Adipocyte (in vitro differentiated cells): ENCODE results near the gene SNCG.

ENCODE experiments used
- DNase-seq: peaks from one replicate; pipeline ENCODE4 v3.0.0-alpha.2; 2015; ENCODE audit warnings: low read depth
- H3K27me3 ChIP-seq: replicated peaks from 2 replicates; pipeline ENCODE4 v1.7.0; 2013; ENCODE audit warnings: mild to moderate bottlenecking, low read length, moderate library complexity; ENCODE audit not compliant: control insufficient read depth, insufficient read depth
- H3K36me3 ChIP-seq: 2 replicates; pipeline ENCODE4 v1.7.0; 2013; ENCODE audit warnings: low read length, mild to moderate bottlenecking, moderate library complexity; ENCODE audit not compliant: control insufficient read depth, insufficient read depth, severe bottlenecking
- H3K4me1 ChIP-seq: 2 replicates; pipeline ENCODE4 v1.7.0; 2013; ENCODE audit warnings: mild to moderate bottlenecking, low read length, moderate library complexity; ENCODE audit not compliant: control insufficient read depth, insufficient read depth
- H3K4me3 ChIP-seq: 2 replicates; pipeline ENCODE4 v1.7.0; 2013; ENCODE audit warnings: mild to moderate bottlenecking, low read length, moderate library complexity
- H3K9ac ChIP-seq: 2 replicates; pipeline ENCODE4 v1.7.0; 2013; ENCODE audit warnings: mild to moderate bottlenecking, low read length, moderate library complexity
- H3K9me3 ChIP-seq: 2 replicates; pipeline ENCODE4 v1.7.0; 2013; ENCODE audit warnings: mild to moderate bottlenecking, low read length, moderate library complexity; ENCODE audit not compliant: control insufficient read depth

Gene SNCG

GRCh38 chr10:86956848-86957448 lies 1.5 kb upstream of the SNCG start:
- H3K4me3 ChIP-seq: no peak overlapping the region
- DNase-seq: no peak
- H3K4me1 ChIP-seq: peaks cover 58% of the 10 kb centered on the region
- H3K36me3 ChIP-seq: no peaks in the 10 kb centered on the region
- H3K9me3 ChIP-seq: peaks cover 3% of the 10 kb centered on the region
- H3K27me3 ChIP-seq: no peaks in the 10 kb centered on the region
- H3K9ac ChIP-seq: peak overlapping the region; percentile 2

GRCh38 chr10:86957471-86958115 lies 806 bp upstream of the SNCG start, which contains the start of gene MMRN2:
Gene MMRN2, minus strand, starts transcription at chr10:86957615. Its CDS starts 74 bp downstream, at chr10:86957541.
- no peak for DNase-seq
- H3K36me3 ChIP-seq: no peaks in the 10 kb centered on the region
- peak within 1 kb of the TSS; percentile 78 for H3K4me3 ChIP-seq
- no peaks in the 10 kb centered on the region for H3K9me3 ChIP-seq
- peaks cover 58% of the 10 kb centered on the region for H3K4me1 ChIP-seq
- no peaks in the 10 kb centered on the region for H3K27me3 ChIP-seq
- peak within 1 kb of the TSS; percentile 80 for H3K9ac ChIP-seq

GRCh38 chr10:86958901-86959736 lies 720 bp downstream of the SNCG start:
- no peaks in the 10 kb centered on the region for H3K27me3 ChIP-seq

GRCh38 chr10:86959737-86960002 lies 1.3 kb downstream of the SNCG start:
- Histone ChIP-seq H3K9me3 (no peaks in the 10 kb centered on the region), H3K36me3 (no peaks in the 10 kb centered on the region), H3K4me1 (peaks cover 43% of the 10 kb centered on the region), H3K27me3 (no peaks in the 10 kb centered on the region), H3K4me3 (peak overlapping the region; percentile 78), H3K9ac (peak overlapping the region; percentile 80)
- no peak for DNase-seq

More at GRCh38 chr10:86958901-86959736, 720 bp downstream of the SNCG start:
- Histone ChIP-seq H3K9me3 (no peaks in the 10 kb centered on the region), H3K36me3 (no peaks in the 10 kb centered on the region), H3K4me1 (peaks cover 49% of the 10 kb centered on the region), H3K4me3 (peak overlapping the region; percentile 78), H3K9ac (peak overlapping the region; percentile 80)
- peak; percentile 62 for DNase-seq

- H3K27me3 ChIP-seq: no peaks in the 10 kb centered on the region
- peak; percentile 81 for DNase-seq
- no peaks in the 10 kb centered on the region for H3K9me3 ChIP-seq
- peak overlapping the region; percentile 80 for H3K9ac ChIP-seq
- H3K4me1 ChIP-seq: peaks cover 38% of the 10 kb centered on the region
- peak overlapping the region; percentile 78 for H3K4me3 ChIP-seq
- no peaks in the 10 kb centered on the region for H3K36me3 ChIP-seq
Measured at GRCh38 chr10:86960003-86960862, 1.8 kb downstream of the SNCG start.

- no peaks in the 10 kb centered on the region for H3K9me3 ChIP-seq
- no peak for DNase-seq
- H3K4me1 ChIP-seq: peaks cover 37% of the 10 kb centered on the region
- no peaks in the 10 kb centered on the region for H3K36me3 ChIP-seq
- H3K4me3 ChIP-seq: no peak overlapping the region
- peak overlapping the region; percentile 15 for H3K9ac ChIP-seq
- H3K27me3 ChIP-seq: no peaks in the 10 kb centered on the region
Measured at GRCh38 chr10:86960863-86961434, 2.5 kb downstream of the SNCG start.

- H3K4me1 ChIP-seq: peaks cover 42% of the 10 kb centered on the region
- DNase-seq: no peak
- no peak overlapping the region for H3K4me3 ChIP-seq
- peak overlapping the region; percentile 15 for H3K9ac ChIP-seq
- no peaks in the 10 kb centered on the region for H3K27me3 ChIP-seq
- no peaks in the 10 kb centered on the region for H3K36me3 ChIP-seq
- no peaks in the 10 kb centered on the region for H3K9me3 ChIP-seq
Measured at GRCh38 chr10:86961481-86962091, 3.2 kb downstream of the SNCG start.

- H3K9me3 ChIP-seq: no peaks in the 10 kb centered on the region
- H3K36me3 ChIP-seq: no peaks in the 10 kb centered on the region
- DNase-seq: no peak
- H3K4me1 ChIP-seq: peaks cover 50% of the 10 kb centered on the region
- no peak overlapping the region for H3K4me3 ChIP-seq
- H3K9ac ChIP-seq: peak overlapping the region; percentile 8
- H3K27me3 ChIP-seq: no peaks in the 10 kb centered on the region
Measured at GRCh38 chr10:86962136-86962980, 4.0 kb downstream of the SNCG start.

- H3K36me3 ChIP-seq: no peaks in the 10 kb centered on the region
- H3K9me3 ChIP-seq: no peaks in the 10 kb centered on the region
- H3K9ac ChIP-seq: no peak overlapping the region
- H3K4me1 ChIP-seq: peaks cover 52% of the 10 kb centered on the region
- H3K27me3 ChIP-seq: no peaks in the 10 kb centered on the region
- DNase-seq: no peak
- no peak overlapping the region for H3K4me3 ChIP-seq
Measured at GRCh38 chr10:86962981-86963310, 4.5 kb downstream of the SNCG start.
